Ovary (tissue), 3 donors: ENCODE data around the gene SGSH.

Source experiments
- EP300 ChIP-seq: sonication (generic); formaldehyde crosslinking; IDR thresholded peaks from one replicate; pipeline ENCODE4 v1.6.1; 2017; ENCODE audit warnings: antibody characterized with exemption
- POLR2A ChIP-seq: fragments of 450-650 bp; IDR thresholded peaks from one replicate; pipeline ENCODE4 v1.6.1; 2017; ENCODE audit warnings: antibody characterized with exemption, mild to moderate bottlenecking, moderate library complexity
- TF ChIP-seq, protein P1 (sequence below), 3 donors: fragments of 450-650 bp in 2 of 3; fragments of 200-600 bp in 1 of 3; IDR thresholded peaks; one replicate each; pipeline versions ENCODE4 v1.5.1 to v1.8.0; 2016 to 2022; ENCODE audit warnings: antibody characterized with exemption in 3 of 3, mild to moderate bottlenecking in 1 of 3
- donor health status: DM: no; HTN: no; CAD: no.

DNA sequence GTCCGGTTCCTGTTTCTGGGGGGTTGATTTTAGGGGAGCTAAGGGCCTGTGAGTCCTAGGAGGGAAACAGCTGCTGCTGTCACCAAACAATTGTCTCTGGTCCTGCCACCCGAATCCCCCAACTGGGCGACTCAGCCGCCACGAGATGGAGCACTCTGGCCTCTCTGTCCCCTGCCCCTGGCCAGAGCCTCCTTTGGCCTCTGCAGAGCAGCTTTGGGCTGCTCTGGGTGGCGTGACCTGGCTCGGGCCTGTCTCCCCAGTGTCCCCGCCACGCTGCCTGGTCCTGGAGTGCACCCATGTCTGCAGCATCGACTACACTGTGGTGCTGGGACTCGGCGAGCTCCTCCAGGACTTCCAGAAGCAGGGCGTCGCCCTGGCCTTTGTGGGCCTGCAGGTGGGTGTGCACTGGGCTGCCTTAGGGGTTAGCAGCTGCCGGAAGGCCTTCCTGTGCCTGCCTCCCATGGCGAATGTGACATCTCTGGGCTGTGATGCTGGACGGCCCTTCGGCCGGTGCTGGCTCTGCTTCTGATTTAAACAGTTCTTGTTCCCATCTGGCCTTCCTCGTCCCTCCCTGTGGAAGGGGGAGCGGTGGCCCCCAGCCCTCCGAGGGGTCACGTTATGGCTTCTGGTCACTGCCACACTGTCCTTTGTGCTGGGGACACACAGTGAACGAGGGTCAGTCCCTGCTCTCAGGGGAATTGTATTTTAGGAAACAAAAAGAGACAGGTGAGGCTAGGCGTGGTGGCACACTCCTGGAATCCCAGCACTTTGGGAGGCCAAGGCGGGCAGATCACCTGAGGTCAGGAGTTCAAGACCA is 29.0 kb upstream of the SGSH start:
- TF ChIP-seq POLR2A (no peak), EP300 (no peak)
- TF ChIP-seq, protein P1, sequence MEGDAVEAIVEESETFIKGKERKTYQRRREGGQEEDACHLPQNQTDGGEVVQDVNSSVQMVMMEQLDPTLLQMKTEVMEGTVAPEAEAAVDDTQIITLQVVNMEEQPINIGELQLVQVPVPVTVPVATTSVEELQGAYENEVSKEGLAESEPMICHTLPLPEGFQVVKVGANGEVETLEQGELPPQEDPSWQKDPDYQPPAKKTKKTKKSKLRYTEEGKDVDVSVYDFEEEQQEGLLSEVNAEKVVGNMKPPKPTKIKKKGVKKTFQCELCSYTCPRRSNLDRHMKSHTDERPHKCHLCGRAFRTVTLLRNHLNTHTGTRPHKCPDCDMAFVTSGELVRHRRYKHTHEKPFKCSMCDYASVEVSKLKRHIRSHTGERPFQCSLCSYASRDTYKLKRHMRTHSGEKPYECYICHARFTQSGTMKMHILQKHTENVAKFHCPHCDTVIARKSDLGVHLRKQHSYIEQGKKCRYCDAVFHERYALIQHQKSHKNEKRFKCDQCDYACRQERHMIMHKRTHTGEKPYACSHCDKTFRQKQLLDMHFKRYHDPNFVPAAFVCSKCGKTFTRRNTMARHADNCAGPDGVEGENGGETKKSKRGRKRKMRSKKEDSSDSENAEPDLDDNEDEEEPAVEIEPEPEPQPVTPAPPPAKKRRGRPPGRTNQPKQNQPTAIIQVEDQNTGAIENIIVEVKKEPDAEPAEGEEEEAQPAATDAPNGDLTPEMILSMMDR (IDR thresholded peaks at IDR 0.05): no peak
